H1 (cell line): ENCODE results near the gene DHCR24. TPM values are rescaled to one million over a fixed set of nuclear protein-coding genes. Genes with fewer than 3 reads are reported as not detected.

Experiments used
- CTCF ChIA-PET: fragments of 300-600 bp; sonication (Branson Sonifier 250); formaldehyde crosslinking; loops from one replicate; lab custom pipeline; 2021; ENCODE audit not compliant: partially characterized antibody; lab: Charles Lee
- POLR2A ChIA-PET: fragments of 300-600 bp; sonication (Branson Sonifier 250); formaldehyde crosslinking; loops from one replicate; lab custom pipeline; 2021; ENCODE audit warnings: inconsistent platforms; ENCODE audit not compliant: partially characterized antibody; lab: Charles Lee
- DNase-seq, 2 experiments: peaks; one replicate each; pipeline versions ENCODE4 v3.0.0 to v3.0.0-alpha.2; 2010 to 2022; ENCODE audit warnings: low spot score in 2 of 2, low read depth in 1 of 2, mixed read lengths in 1 of 2
- FAIRE-seq: peaks from 2 replicates; lab custom pipeline; 2011; peaks lifted over from hg19 to GRCh38; lab: Jason Lieb, UNC
- H2AFZ ChIP-seq: 2 replicates; pipeline ENCODE4 v1.8.1; 2012; ENCODE audit warnings: low read length, inconsistent platforms
- H2AK5ac ChIP-seq: 2 replicates; pipeline ENCODE4 v1.6.1; 2013; ENCODE audit warnings: low read depth, low read length
- H2BK120ac ChIP-seq: replicated peaks from 2 replicates; pipeline ENCODE3; 2013; ENCODE audit warnings: low read depth, low read length, inconsistent platforms
- H2BK12ac ChIP-seq: 2 replicates; pipeline ENCODE4 v1.6.1; 2013; ENCODE audit warnings: low read depth, low read length
- H2BK15ac ChIP-seq: 2 replicates; pipeline ENCODE4 v1.6.1; 2013; ENCODE audit warnings: low read length
- H2BK20ac ChIP-seq: 2 replicates; pipeline ENCODE4 v1.6.1; 2013; ENCODE audit warnings: low read length
- H2BK5ac ChIP-seq: 2 replicates; pipeline ENCODE4 v1.6.1; 2013; ENCODE audit warnings: low read depth, low read length
- H3K14ac ChIP-seq: 2 replicates; pipeline ENCODE4 v1.6.1; 2013; ENCODE audit warnings: inconsistent platforms; ENCODE audit not compliant: insufficient read length
- H3K18ac ChIP-seq: 2 replicates; pipeline ENCODE4 v1.6.1; 2013; ENCODE audit warnings: low read length; ENCODE audit errors: extremely low read depth
- H3K23ac ChIP-seq: 2 replicates; pipeline ENCODE4 v1.6.1; 2013; ENCODE audit warnings: inconsistent platforms; ENCODE audit not compliant: insufficient read length
- H3K23me2 ChIP-seq: 2 replicates; pipeline ENCODE4 v1.6.1; 2013; ENCODE audit warnings: low read depth, low read length
- H3K27ac ChIP-seq: 2 replicates; pipeline ENCODE4 v1.6.1; 2011; ENCODE audit warnings: low read depth, low read length, inconsistent platforms
- H3K27me3 ChIP-seq, 4 experiments: replicated peaks in 1 of 4; 1 replicate in 1 of 4; 2 replicates in 3 of 4; pipeline versions ENCODE4 v1.6.1 to v1.8.1; 2011 to 2013; ENCODE audit warnings: low read length in 3 of 4, mild to moderate bottlenecking in 3 of 4, inconsistent platforms in 2 of 4, mixed read lengths in 2 of 4, moderate library complexity in 1 of 4; ENCODE audit not compliant: control insufficient read depth in 3 of 4, insufficient read depth in 3 of 4; ENCODE audit errors: extremely low read depth in 1 of 4
- H3K36me3 ChIP-seq, 4 experiments: 2 replicates each; pipeline versions ENCODE4 v1.6.1 to v1.8.1; 2011 to 2013; ENCODE audit warnings: mild to moderate bottlenecking in 4 of 4, low read length in 3 of 4, moderate library complexity in 2 of 4, control low read depth in 1 of 4, inconsistent platforms in 1 of 4; ENCODE audit not compliant: insufficient read depth in 4 of 4, control insufficient read depth in 2 of 4
- H3K4ac ChIP-seq: replicated peaks from 2 replicates; pipeline ENCODE3; 2013; ENCODE audit warnings: low read length, low read depth, mixed read lengths, inconsistent platforms; ENCODE audit not compliant: insufficient read length
- H3K4me1 ChIP-seq, 4 experiments: replicated peaks in 1 of 4; 1 replicate in 1 of 4; 2 replicates in 3 of 4; pipeline versions ENCODE4 v1.6.1 to v1.8.1; 2011 to 2013; ENCODE audit warnings: low read length in 3 of 4, inconsistent platforms in 2 of 4, mixed read lengths in 1 of 4; ENCODE audit not compliant: insufficient read depth in 4 of 4, control insufficient read depth in 3 of 4
- H3K4me2 ChIP-seq, 2 experiments: 2 replicates each; pipeline versions ENCODE4 v1.6.1 to v1.8.1; 2011 to 2013; ENCODE audit warnings: low read depth in 2 of 2, low read length in 2 of 2, control low read depth in 1 of 2, inconsistent platforms in 1 of 2, mild to moderate bottlenecking in 1 of 2; ENCODE audit not compliant: insufficient read depth in 1 of 2
- H3K4me3 ChIP-seq, 4 experiments: fragments of 200-600, 300-600 bp in 1 of 4; sonication (generic), shearing (Covaris generic), sonication (Bioruptor Twin) in 1 of 4; 2 replicates each; pipeline versions ENCODE4 v1.5.1 to v1.8.1; 2011 to 2016; ENCODE audit warnings: low read length in 4 of 4, low read depth in 3 of 4, control low read depth in 2 of 4, inconsistent platforms in 2 of 4, mild to moderate bottlenecking in 2 of 4, mixed read lengths in 1 of 4, moderate library complexity in 1 of 4; ENCODE audit not compliant: insufficient read depth in 2 of 4; ENCODE audit errors: extremely low read depth in 1 of 4
- H3K56ac ChIP-seq: replicated peaks from 2 replicates; pipeline ENCODE3; 2013; ENCODE audit warnings: low read depth, mild to moderate bottlenecking, mixed read lengths, low read length, inconsistent platforms; ENCODE audit not compliant: insufficient read length
- H3K79me1 ChIP-seq: 2 replicates; pipeline ENCODE4 v1.6.1; 2013; ENCODE audit warnings: low read depth, low read length, control low read depth
- H3K79me2 ChIP-seq, 2 experiments: 2 replicates each; pipeline versions ENCODE4 v1.6.1 to v1.8.1; 2012 to 2013; ENCODE audit warnings: low read length in 2 of 2, mild to moderate bottlenecking in 2 of 2, inconsistent platforms in 1 of 2; ENCODE audit not compliant: insufficient read depth in 2 of 2, control insufficient read depth in 1 of 2
- H3K9ac ChIP-seq, 4 experiments: replicated peaks in 1 of 4; 1 replicate in 1 of 4; 2 replicates in 3 of 4; pipeline versions ENCODE4 v1.6.1 to v1.8.1; 2011 to 2013; ENCODE audit warnings: low read depth in 3 of 4, low read length in 3 of 4, control low read depth in 2 of 4, mild to moderate bottlenecking in 2 of 4, moderate library complexity in 2 of 4, inconsistent platforms in 1 of 4; ENCODE audit errors: extremely low read depth in 1 of 4
- H3K9me3 ChIP-seq, 2 experiments: 2 replicates each; pipeline versions ENCODE4 v1.6.1 to v1.8.1; 2012 to 2013; ENCODE audit warnings: mild to moderate bottlenecking in 2 of 2, moderate library complexity in 2 of 2, control low read depth in 1 of 2, inconsistent platforms in 1 of 2, low read depth in 1 of 2, low read length in 1 of 2, mixed read lengths in 1 of 2; ENCODE audit not compliant: insufficient read depth in 2 of 2
- H4K20me1 ChIP-seq, 2 experiments: replicated peaks in 1 of 2; 2 replicates each; pipeline versions ENCODE3 to v1.8.1; 2011 to 2013; ENCODE audit warnings: inconsistent platforms in 2 of 2, low read length in 2 of 2, mild to moderate bottlenecking in 1 of 2; ENCODE audit not compliant: insufficient read depth in 2 of 2, control insufficient read depth in 1 of 2
- H4K5ac ChIP-seq: 2 replicates; pipeline ENCODE4 v1.6.1; 2013; ENCODE audit warnings: low read length, low read depth, mixed read lengths, inconsistent platforms; ENCODE audit not compliant: insufficient read length
- H4K8ac ChIP-seq: 2 replicates; pipeline ENCODE4 v1.8.0; 2013; ENCODE audit warnings: mild to moderate bottlenecking, moderate library complexity, low read length, inconsistent platforms; ENCODE audit not compliant: insufficient read depth; ENCODE audit errors: extremely low read depth
- H4K91ac ChIP-seq: replicated peaks from 2 replicates; pipeline ENCODE3; 2013; ENCODE audit warnings: low read length, mixed read lengths, inconsistent platforms; ENCODE audit not compliant: insufficient read length
- POLR2AphosphoS5 ChIP-seq: IDR thresholded peaks from 2 replicates; pipeline ENCODE4 v1.6.1; 2011; ENCODE audit warnings: low read depth, low read length
- SIRT6 ChIP-seq: IDR thresholded peaks from one replicate; pipeline ENCODE4 v1.7.1; 2012; ENCODE audit warnings: low read length, inconsistent platforms
- WGBS, 2 experiments: shearing (Covaris generic) in 1 of 2; methylation state at CpG; one replicate each; pipeline versions ENCODE4 v1.1.6 to v1.1.7; 2013 to 2015; ENCODE audit warnings: low lambda C conversion rate in 2 of 2, mixed read lengths in 2 of 2, inconsistent platforms in 1 of 2, low coverage in 1 of 2, missing lambda C conversion rate in 1 of 2; ENCODE audit not compliant: insufficient replicate concordance in 2 of 2, insufficient coverage in 1 of 2, insufficient read length in 1 of 2; ENCODE audit errors: extremely low coverage in 1 of 2, missing lambda C conversion rate in 1 of 2; 5-methylcytosine and 5-hydroxymethylcytosine counted together
- polyA plus RNA-seq, 7 experiments: library from polyadenylated mRNA; depleted of rRNA in 3 of 7; stranded (reverse) in 5 of 7; unstranded in 2 of 7; fragments of >200 nt in 5 of 7; fragments of 200-250 nt in 2 of 7; gene quantifications; 1 replicate in 5 of 7; 2 replicates in 1 of 7; 4 replicates in 1 of 7; pipeline versions ENCODE4 v1.2.1 to v1.2.3, GENCODE V29; 2011 to 2013; ENCODE audit warnings: missing spikeins in 2 of 7, mixed read lengths in 2 of 7
- total RNA-seq: library from RNA; stranded (reverse); fragmentation: NEBNext Ultra II Directional; extraction: Animal tissue kit (Norgen Biotek cat#: 25700); gene quantifications from 2 replicates; pipeline ENCODE4 v1.2.1, GENCODE V29; 2021

The DHCR24 gene
- total and polyA plus RNA-seq, 2 of the 8 experiments (the other 6 are each of a cell fraction or from before 2014, with no cell fraction given) = 370 to 419 TPM

DNA sequence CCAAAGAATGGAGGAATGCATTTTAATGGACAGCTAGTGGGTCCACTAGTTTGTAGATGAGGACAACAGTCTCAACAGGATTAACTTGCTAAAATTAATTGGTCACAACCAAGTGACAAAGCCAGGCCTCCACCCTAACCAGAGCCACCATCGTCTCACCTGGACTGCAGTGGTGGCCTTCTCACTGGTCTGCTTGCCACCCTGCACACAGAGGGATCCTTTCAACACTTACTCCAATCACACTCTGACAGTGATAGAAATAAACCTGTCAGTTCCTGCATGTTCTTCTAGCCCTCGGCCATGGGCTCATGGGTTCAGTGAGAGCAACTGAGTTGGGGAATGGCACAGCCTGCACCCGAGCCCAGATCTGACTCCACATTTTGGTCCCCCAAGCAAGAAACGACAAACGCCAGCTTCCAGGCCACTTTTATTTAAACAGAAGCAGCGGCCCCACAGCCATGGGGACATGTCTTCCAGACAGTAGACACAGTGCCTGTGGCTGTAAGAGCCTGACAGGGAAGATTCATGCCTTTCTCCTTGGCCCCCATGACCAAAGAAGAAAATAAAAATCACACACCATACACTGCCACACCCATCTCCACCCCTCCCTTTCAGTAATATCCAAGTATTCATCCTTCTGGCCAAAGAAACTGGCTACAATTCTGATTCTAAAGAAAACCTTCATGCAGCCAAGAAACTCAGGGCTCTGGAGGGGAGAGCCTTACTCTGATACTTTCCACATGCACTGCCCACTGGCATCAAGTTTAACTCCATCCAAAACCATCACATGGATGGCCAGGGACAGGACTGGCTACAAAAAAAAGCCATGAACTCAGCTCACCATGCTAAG, 37.6 kb downstream of the DHCR24 start:
- H3K9ac ChIP-seq = no peak overlapping the region
- H3K9me3 ChIP-seq = no peaks in the 10 kb centered on the region
- H2BK20ac ChIP-seq = no peak overlapping the region
- H3K18ac ChIP-seq = no peak overlapping the region
- DNase-seq (no peak), FAIRE-seq (no peak)
- peaks cover 2% of the 10 kb centered on the region; the same call in 1 of the 2 replicates for H3K79me1 ChIP-seq
- WGBS, 2 experiments = 87% methylated on average over 6 of the region's 6 CpGs; no CpG with 5 or more reads in 1 of the 2 experiments
- POLR2A ChIA-PET = no interaction called here
- H3K27me3 ChIP-seq = no peaks in the 10 kb centered on the region
- H4K91ac ChIP-seq = no peak overlapping the region
- no peak overlapping the region for H3K4me3 ChIP-seq
- H3K56ac ChIP-seq = no peak overlapping the region
- no peak overlapping the region for H3K23ac ChIP-seq
- CTCF ChIA-PET = interaction anchor here (0.7 to 4.1 kb wide), 9 partner anchors 9 to 58 kb away, joined by 3 to 16 read pairs (median 8); no protein-coding TSS in a partner anchor
- H2BK5ac ChIP-seq = no peak overlapping the region
- H2BK120ac ChIP-seq = no peak overlapping the region
- H4K20me1 ChIP-seq = peaks cover 10 to 20% of the 10 kb centered on the region in 2 experiments
- TF ChIP-seq SIRT6 (no peak), POLR2AphosphoS5 (0 out of 2 replicates have a peak, but pooled peaks have one; percentile 17)
- no peaks in the 10 kb centered on the region for H3K4me1 ChIP-seq
- no peak overlapping the region for H3K4ac ChIP-seq
- H2AFZ ChIP-seq = no peak overlapping the region
- H3K79me2 ChIP-seq = no peaks in the 10 kb centered on the region
- H2AK5ac ChIP-seq = no peak overlapping the region
- H4K5ac ChIP-seq = no peak overlapping the region
- no peaks in the 10 kb centered on the region for H3K23me2 ChIP-seq
- no peak overlapping the region for H3K14ac ChIP-seq
- no peak overlapping the region for H2BK15ac ChIP-seq
- no peak overlapping the region for H3K27ac ChIP-seq
- H2BK12ac ChIP-seq = no peak overlapping the region
- no peak overlapping the region for H4K8ac ChIP-seq
- peaks cover 35 to 59% (median 55%) of the 10 kb centered on the region in 4 experiments for H3K36me3 ChIP-seq
- no peak overlapping the region for H3K4me2 ChIP-seq
